Effector memory CD4-positive, alpha-beta T cell (primary cell): Measurements from ENCODE around the gene CAPSL.
"Not testable (repeated sequence)": the region's sequence is repeated elsewhere in the genome, so short reads cannot be mapped to it uniquely, and the experiment has no call there.

Experiments
- DNase-seq, 3 donors: peaks; one replicate each; pipeline ENCODE4 v3.0.0-alpha.2; 2020
- H3K27ac ChIP-seq: 2 replicates; pipeline ENCODE4 v1.7.0; 2013; ENCODE audit warnings: mild to moderate bottlenecking, low read length, moderate library complexity; ENCODE audit not compliant: insufficient read depth, poor library complexity, severe bottlenecking
- H3K27me3 ChIP-seq: replicated peaks from 2 replicates; pipeline ENCODE4 v1.7.0; 2013; ENCODE audit warnings: mild to moderate bottlenecking, low read length; ENCODE audit not compliant: insufficient read depth, control insufficient read depth, poor library complexity, severe bottlenecking
- H3K36me3 ChIP-seq: 2 replicates; pipeline ENCODE4 v1.7.0; 2013; ENCODE audit warnings: mild to moderate bottlenecking, low read length, moderate library complexity; ENCODE audit not compliant: control insufficient read depth, insufficient read depth
- H3K4me1 ChIP-seq: 2 replicates; pipeline ENCODE4 v1.7.0; 2013; ENCODE audit warnings: low read length, mild to moderate bottlenecking; ENCODE audit not compliant: control insufficient read depth, insufficient read depth, poor library complexity, severe bottlenecking
- H3K4me3 ChIP-seq: 2 replicates; pipeline ENCODE4 v1.7.0; 2013; ENCODE audit warnings: low read length, low read depth, mild to moderate bottlenecking; ENCODE audit not compliant: insufficient read depth, poor library complexity, severe bottlenecking
- H3K9me3 ChIP-seq: 2 replicates; pipeline ENCODE4 v1.7.0; 2013; ENCODE audit warnings: mild to moderate bottlenecking, low read length, moderate library complexity; ENCODE audit not compliant: control insufficient read depth

CAPSL gene

DNA sequence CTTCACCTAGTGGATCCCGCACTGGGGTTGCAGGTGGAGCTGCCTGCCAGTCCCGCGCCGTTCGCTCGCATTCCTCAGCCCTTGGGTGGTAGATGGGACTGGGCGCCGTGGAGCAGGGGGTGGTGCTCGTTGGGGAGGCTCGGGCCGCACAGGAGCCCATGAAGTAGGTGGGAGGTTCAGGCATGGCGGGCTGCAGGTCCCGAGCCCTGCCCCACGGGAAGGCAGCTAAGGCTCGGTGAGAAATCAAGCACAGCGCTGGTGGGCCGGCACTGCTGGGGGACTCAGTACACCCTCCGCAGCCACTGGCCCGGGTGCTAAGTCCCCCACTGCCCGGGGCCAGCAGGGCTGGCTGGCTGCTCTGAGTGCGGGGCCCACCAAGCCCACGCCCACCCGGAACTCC lies 45.6 kb downstream of the CAPSL start:
- not testable (repeated sequence) for H3K9me3 ChIP-seq, H3K36me3 ChIP-seq, DNase-seq, H3K27me3 ChIP-seq, H3K4me3 ChIP-seq, H3K4me1 ChIP-seq, H3K27ac ChIP-seq

DNA sequence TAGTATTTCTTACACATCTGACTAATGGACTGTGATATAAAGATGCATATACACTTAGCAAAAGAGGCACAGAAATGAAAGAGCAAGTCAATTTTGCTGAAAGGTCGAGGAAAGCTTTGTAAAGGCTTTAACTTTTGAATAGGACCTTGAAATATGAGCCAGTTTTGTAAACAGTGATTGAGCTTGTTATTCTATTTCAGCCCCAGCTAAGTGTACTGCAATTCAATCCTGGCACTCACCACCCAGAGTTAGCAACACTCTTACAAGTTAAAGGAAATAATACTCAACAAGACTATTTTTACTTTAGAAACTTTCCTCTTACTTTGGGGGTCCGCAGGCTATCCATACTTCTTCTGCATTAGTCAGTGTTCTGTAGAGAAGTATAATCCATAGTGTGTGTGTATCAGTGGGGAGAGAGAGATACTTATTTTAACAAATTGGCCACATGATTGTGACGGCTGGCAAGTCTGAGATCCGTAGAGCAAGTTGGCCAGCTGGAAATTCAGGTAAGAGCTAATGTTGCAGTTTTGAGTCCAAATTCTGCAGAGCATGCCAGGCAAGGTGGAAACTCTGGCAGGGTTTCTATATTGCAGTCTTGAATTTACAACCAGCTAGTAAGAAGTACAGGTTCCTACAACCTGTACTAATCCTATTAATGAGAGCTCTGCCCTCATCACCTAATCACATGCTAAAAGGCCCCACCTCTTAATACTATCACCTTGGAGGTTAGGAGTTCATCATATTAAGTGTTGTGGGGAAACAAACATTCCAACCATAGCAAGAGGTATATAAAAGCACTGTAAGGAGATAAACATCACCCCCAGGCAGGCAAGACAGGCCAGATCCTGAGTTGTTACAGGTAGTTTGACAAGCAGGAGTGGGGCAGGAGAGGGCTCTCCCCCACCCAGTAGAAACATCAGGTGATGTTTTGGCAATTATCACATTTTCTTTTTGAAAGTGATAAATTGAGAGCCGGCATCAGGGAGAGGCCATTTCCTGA lies 48.1 kb downstream of the CAPSL start:
- no peak for DNase-seq
- Histone ChIP-seq H3K4me1 (no peaks in the 10 kb centered on the region), H3K4me3 (no peak overlapping the region), H3K36me3 (no peaks in the 10 kb centered on the region), H3K27me3 (no peaks in the 10 kb centered on the region), H3K27ac (no peak overlapping the region), H3K9me3 (no peaks in the 10 kb centered on the region)

DNA sequence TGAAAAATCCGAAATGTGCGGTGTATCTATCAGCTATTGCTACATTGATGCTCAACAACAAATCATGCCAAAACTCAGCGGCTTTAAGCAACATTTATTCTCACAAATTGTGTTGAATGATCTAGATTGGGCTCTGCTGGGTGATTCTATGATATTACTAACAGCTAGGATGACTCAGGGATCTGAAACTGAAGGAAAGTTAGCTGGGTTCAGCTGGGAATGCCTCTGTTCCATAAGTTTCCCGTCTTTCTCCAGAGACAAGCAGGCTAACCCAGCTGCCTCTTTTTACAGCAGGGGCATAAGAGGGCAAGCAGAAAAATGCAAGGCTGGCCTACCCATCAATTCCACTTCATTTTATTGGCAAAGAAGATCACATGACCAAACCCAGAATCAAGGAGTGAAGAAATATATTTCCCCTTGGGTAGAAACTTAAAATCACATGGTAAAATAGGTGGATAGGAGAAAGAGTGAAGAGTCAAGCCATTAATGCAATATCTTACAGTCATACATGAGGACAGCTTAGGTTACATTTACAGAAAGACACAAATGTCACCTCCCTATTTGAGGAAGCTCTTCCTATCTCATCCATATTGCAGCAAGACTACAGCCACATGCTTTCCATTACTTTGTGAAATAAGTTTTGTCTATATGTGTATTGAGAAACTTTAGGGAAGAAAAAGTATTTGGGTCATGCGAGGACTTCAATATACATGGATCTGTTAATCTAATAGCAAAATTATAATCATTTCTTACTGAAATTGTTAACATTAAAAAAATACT lies 50.9 kb downstream of the CAPSL start:
- no peaks in the 10 kb centered on the region for H3K27me3 ChIP-seq
- H3K27ac ChIP-seq, result no peak overlapping the region
- no peak for DNase-seq
- H3K4me3 ChIP-seq, result no peak overlapping the region
- no peaks in the 10 kb centered on the region for H3K36me3 ChIP-seq
- H3K4me1 ChIP-seq, result peaks cover 15% of the 10 kb centered on the region
- H3K9me3 ChIP-seq, result no peaks in the 10 kb centered on the region

DNA sequence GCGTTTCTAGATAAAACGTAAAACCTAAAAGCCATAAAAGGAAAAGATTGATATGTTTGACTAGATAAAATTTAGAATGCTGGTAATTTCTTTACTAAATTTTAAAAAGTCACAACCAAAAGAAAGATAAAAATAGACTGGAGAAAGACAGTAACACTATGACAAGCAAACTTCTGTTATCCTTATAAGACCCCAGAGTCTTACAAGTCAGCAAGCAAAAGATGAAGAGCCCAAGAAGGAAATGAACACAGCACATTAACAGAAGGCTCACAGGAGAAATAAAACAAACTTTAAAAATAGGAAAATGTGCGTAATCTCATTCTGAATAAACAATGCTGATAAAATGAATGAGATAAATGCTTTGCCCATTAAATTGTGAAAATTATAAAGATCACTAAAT lies 52.0 kb downstream of the CAPSL start:
- no peaks in the 10 kb centered on the region for H3K9me3 ChIP-seq
- no peak for DNase-seq
- H3K4me3 ChIP-seq, result no peak overlapping the region
- H3K36me3 ChIP-seq, result no peaks in the 10 kb centered on the region
- no peak overlapping the region for H3K27ac ChIP-seq
- H3K4me1 ChIP-seq, result peaks cover 15% of the 10 kb centered on the region
- H3K27me3 ChIP-seq, result no peaks in the 10 kb centered on the region

DNA sequence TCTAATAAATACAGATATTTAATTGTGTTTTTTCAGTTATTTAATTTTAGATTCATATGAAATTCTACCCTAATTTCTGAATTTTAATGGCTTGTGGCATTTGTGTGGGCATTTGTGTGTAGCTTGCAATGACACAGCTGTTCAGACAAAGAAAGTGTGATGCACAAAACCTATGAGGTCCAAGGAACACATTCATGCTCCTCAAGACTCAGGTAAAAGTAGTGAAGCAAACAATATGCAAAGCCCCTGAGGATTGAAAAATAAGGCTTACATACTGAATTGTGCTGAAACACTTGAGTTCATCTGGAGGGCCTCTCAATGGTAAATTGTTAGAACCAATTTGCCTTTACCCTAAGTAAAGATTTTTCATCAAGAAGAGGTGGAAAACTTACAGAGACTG lies 53.6 kb downstream of the CAPSL start:
- Histone ChIP-seq H3K4me1 (peaks cover 15% of the 10 kb centered on the region), H3K4me3 (no peak overlapping the region), H3K27ac (no peak overlapping the region), H3K9me3 (no peaks in the 10 kb centered on the region), H3K27me3 (no peaks in the 10 kb centered on the region), H3K36me3 (no peaks in the 10 kb centered on the region)
- DNase-seq, result no peak

DNA sequence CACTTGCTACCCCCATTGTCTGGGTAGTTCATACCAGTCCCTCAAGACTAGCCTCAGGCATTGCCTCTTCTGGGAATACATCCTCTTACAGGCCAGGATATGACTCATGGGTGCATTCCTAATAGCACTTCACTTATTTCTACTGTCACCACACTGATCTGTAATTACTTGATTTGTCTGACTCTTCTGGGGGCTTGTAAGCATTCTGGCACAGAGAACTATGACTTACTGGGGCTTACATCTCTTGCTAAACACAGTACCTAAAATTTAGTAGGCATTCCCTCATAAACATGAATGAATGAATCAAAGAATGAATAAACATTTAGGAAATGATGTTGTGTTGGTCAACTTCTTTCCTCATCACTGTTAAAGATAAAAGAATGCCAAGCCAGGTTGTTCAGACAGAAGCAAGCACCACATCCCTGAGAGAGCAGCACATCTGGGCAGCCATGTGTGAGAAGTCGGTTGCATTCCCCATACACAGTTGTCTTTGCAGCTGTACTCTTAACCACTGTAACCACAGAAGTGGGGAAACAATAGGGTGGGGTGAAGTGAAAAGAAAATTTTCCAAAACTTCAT lies 54.1 kb downstream of the CAPSL start:
- Histone ChIP-seq H3K36me3 (no peaks in the 10 kb centered on the region), H3K27me3 (no peaks in the 10 kb centered on the region), H3K4me1 (peaks cover 15% of the 10 kb centered on the region), H3K9me3 (no peaks in the 10 kb centered on the region), H3K4me3 (no peak overlapping the region), H3K27ac (no peak overlapping the region)
- no peak for DNase-seq

DNA sequence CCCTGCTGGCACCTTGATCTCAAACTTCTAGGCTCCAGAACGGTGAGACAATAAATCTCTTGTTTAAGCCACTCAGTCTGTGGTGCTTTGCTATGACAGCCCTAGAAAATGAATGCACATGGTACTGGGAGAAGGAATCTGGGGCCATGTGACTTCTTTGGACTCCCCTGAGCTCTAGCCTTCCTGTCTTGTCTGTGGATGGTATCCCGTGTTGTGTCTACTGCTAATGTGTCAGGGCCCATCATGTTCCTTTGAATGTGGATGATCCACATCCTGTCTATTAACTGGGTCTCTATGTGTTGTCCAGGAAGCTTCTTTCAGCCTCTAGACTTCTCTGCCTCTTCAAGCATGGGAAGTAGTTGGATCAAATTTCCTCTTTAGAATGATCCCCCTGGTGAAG lies 56.7 kb downstream of the CAPSL start:
- Histone ChIP-seq H3K27me3 (no peaks in the 10 kb centered on the region), H3K36me3 (peaks cover 6% of the 10 kb centered on the region), H3K4me1 (peaks cover 16% of the 10 kb centered on the region), H3K9me3 (no peaks in the 10 kb centered on the region), H3K4me3 (no peak overlapping the region), H3K27ac (no peak overlapping the region)
- DNase-seq, result no peak

DNA sequence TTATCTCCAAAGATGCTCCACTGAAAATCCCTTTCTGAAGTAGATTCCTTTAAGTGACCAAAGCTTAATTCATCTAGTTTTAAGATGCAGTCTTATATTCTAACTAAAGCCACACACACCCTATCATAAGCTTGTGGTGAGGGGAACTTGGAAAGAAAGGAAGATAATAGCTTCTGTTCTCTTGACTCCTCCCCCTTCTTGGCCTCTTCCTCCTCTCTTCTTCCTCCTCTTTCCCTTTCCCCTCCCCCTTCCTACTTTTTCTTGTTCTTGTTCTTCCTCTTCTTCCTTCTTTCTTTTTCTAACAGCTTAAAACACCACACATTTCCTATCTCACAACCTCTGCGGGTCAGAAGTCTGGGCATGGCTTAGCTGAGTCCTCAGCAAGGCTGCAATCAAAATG lies 58.3 kb downstream of the CAPSL start:
- H3K4me1 ChIP-seq, result peaks cover 22% of the 10 kb centered on the region
- peaks cover 22% of the 10 kb centered on the region for H3K36me3 ChIP-seq
- no peak overlapping the region for H3K27ac ChIP-seq
- H3K27me3 ChIP-seq, result no peaks in the 10 kb centered on the region
- DNase-seq, result no peak
- H3K4me3 ChIP-seq, result no peak overlapping the region
- no peaks in the 10 kb centered on the region for H3K9me3 ChIP-seq

DNA sequence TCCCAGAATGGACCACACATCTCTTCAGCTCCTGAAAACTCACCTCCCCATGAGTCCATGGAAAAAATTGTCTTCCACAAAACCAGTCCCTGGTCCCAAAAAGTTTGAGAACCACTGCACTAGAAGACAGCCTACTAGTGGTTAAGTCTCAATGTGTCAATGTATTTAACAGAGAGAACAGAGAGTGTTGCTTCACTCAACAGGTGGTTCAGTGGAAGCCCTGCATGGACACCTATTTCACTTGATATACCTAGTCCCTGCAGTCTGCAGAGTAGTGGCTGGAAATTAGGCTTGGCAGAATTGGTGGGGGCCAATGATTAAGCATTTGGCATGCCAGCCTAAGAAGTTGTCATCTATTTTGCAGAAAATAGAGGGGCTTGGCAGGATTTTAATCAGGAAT lies 58.8 kb downstream of the CAPSL start:
- Histone ChIP-seq H3K27ac (no peak overlapping the region), H3K27me3 (no peaks in the 10 kb centered on the region), H3K4me3 (no peak overlapping the region), H3K9me3 (no peaks in the 10 kb centered on the region), H3K36me3 (peaks cover 27% of the 10 kb centered on the region), H3K4me1 (peaks cover 23% of the 10 kb centered on the region)
- DNase-seq, result no peak

DNA sequence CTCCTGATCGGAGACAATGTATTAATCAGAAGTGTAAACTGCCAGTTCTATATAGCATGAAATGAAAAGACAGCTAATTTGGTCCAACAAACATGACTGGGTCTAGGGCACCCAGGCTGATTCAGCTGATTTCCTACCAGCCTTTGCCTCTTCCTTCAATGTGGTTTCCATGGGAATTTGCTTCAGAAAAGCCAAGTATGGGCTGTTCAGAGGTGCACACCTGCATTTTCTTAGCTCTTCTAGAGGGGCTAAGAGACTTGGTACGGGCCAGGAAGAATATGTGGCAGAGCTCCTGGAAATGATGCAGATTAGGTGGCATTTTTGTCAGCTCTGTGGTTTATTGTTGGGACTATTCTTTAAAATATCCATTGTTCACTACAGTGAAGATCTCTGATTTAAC lies 59.3 kb downstream of the CAPSL start:
- H3K4me3 ChIP-seq, result no peak overlapping the region
- no peak for DNase-seq
- peaks cover 21% of the 10 kb centered on the region for H3K4me1 ChIP-seq
- H3K9me3 ChIP-seq, result no peaks in the 10 kb centered on the region
- peaks cover 32% of the 10 kb centered on the region for H3K36me3 ChIP-seq
- no peak overlapping the region for H3K27ac ChIP-seq
- H3K27me3 ChIP-seq, result no peaks in the 10 kb centered on the region
